B cell (primary cell): ENCODE measurements around the gene LRRC8D. TPM values are rescaled to one million over a fixed set of nuclear protein-coding genes. Genes with fewer than 3 reads are reported as not detected.

Source experiments
- ATAC-seq: fragments of 200-7000 bp; cut with Tn5 transposase; one replicate; pipeline ENCODE4 v1.10.0; 2021; ENCODE audit warnings: low read depth, mild to moderate bottlenecking, moderate number of reproducible peaks, moderate library complexity
- CTCF ChIA-PET: fragments of 350-600 bp; sonication (Branson Sonifier 250); formaldehyde crosslinking; loops from one replicate; lab custom pipeline; 2021; ENCODE audit warnings: antibody characterized with exemption, inconsistent platforms; lab: Charles Lee
- POLR2A ChIA-PET: fragments of 350-600 bp; sonication (Branson Sonifier 250); formaldehyde crosslinking; loops from one replicate; lab custom pipeline; 2021; ENCODE audit warnings: antibody characterized with exemption; lab: Charles Lee
- DNase-seq: peaks from one replicate; pipeline ENCODE4 v3.0.0; 2013
- H2AFZ ChIP-seq: 2 replicates; pipeline ENCODE4 v1.6.1; 2012; ENCODE audit warnings: mild to moderate bottlenecking, low read depth, low read length; ENCODE audit not compliant: insufficient read depth, poor library complexity, severe bottlenecking
- H3K27ac ChIP-seq, 2 donors: 1 replicate in 1 of 2; 2 replicates in 1 of 2; pipeline ENCODE4 v1.5.1; 2012 to 2013; ENCODE audit warnings: low read length in 2 of 2, mild to moderate bottlenecking in 2 of 2, moderate library complexity in 1 of 2
- H3K27me3 ChIP-seq, 4 experiments: fragments of 200-600 bp in 1 of 4; sonication (generic) in 1 of 4; replicated peaks in 1 of 4; 1 replicate in 2 of 4; 2 replicates in 2 of 4; pipeline versions ENCODE4 v1.6.1 to v1.7.0; 2013 to 2016; ENCODE audit warnings: low read length in 3 of 4, mild to moderate bottlenecking in 2 of 4, mixed read lengths in 1 of 4, moderate library complexity in 1 of 4; ENCODE audit not compliant: insufficient read depth in 4 of 4, control insufficient read depth in 3 of 4; ENCODE audit errors: control extremely low read depth in 1 of 4
- H3K36me3 ChIP-seq, 2 experiments: replicated peaks in 1 of 2; 1 replicate in 1 of 2; 2 replicates in 1 of 2; pipeline versions ENCODE4 v1.6.1 to v1.7.1; 2013; ENCODE audit warnings: low read length in 1 of 2; ENCODE audit not compliant: insufficient read depth in 2 of 2, control insufficient read depth in 1 of 2; ENCODE audit errors: control extremely low read depth in 1 of 2, extremely low read depth in 1 of 2
- H3K4me1 ChIP-seq, 2 donors: fragments of 200-600 bp in 1 of 2; sonication (generic) in 1 of 2; 1 replicate in 1 of 2; 2 replicates in 1 of 2; pipeline versions ENCODE4 v1.5.1 to v1.6.1; 2013 to 2017; ENCODE audit warnings: low read length in 2 of 2; ENCODE audit not compliant: control insufficient read depth in 2 of 2, insufficient read depth in 2 of 2
- H3K4me2 ChIP-seq: replicated peaks from 2 replicates; pipeline ENCODE3; 2012; ENCODE audit warnings: mild to moderate bottlenecking, low read depth, low read length; ENCODE audit not compliant: poor library complexity, severe bottlenecking
- H3K4me3 ChIP-seq, 5 experiments: fragments of 200-600 bp in 1 of 5; sonication (generic) in 1 of 5; 1 replicate in 3 of 5; 2 replicates in 2 of 5; pipeline versions ENCODE4 v1.5.1 to v1.7.0; 2011 to 2016; ENCODE audit warnings: low read length in 4 of 5, mild to moderate bottlenecking in 4 of 5, low read depth in 2 of 5, control low read depth in 1 of 5, moderate library complexity in 1 of 5; ENCODE audit not compliant: insufficient read depth in 1 of 5; ENCODE audit errors: control extremely low read depth in 1 of 5, extremely low read depth in 1 of 5
- H3K79me2 ChIP-seq: fragments of 200-600 bp; sonication (generic); one replicate; pipeline ENCODE4 v1.6.0; 2016; ENCODE audit warnings: low read length; ENCODE audit not compliant: control insufficient read depth, insufficient read depth
- H3K9ac ChIP-seq: fragments of 200-600 bp; sonication (generic); 2 replicates; pipeline ENCODE4 v1.6.1; 2017; ENCODE audit warnings: mild to moderate bottlenecking, low read length, moderate library complexity
- H3K9me3 ChIP-seq, 3 donors: one replicate each; pipeline versions ENCODE4 v1.6.1 to v1.7.1; 2013; ENCODE audit warnings: low read length in 2 of 3; ENCODE audit not compliant: control insufficient read depth in 2 of 3, insufficient read depth in 1 of 3; ENCODE audit errors: control extremely low read depth in 1 of 3
- H4K20me1 ChIP-seq: 2 replicates; pipeline ENCODE4 v1.6.0; 2012; ENCODE audit warnings: mild to moderate bottlenecking, low read length; ENCODE audit not compliant: insufficient read depth, control insufficient read depth, poor library complexity, severe bottlenecking
- H3K27ac Mint-ChIP-seq: one replicate; pipeline ENCODE4 v1.8.0; 2021; ENCODE audit warnings: mixed read lengths
- H3K27me3 Mint-ChIP-seq: one replicate; pipeline ENCODE4 v1.8.0; 2021; ENCODE audit warnings: mixed read lengths
- H3K4me1 Mint-ChIP-seq: one replicate; pipeline ENCODE4 v1.8.0; 2021; ENCODE audit warnings: mixed read lengths
- H3K4me3 Mint-ChIP-seq: one replicate; pipeline ENCODE4 v1.8.0; 2021; ENCODE audit warnings: mixed read lengths
- H3K9me3 Mint-ChIP-seq: one replicate; pipeline ENCODE4 v1.8.0; 2022; ENCODE audit warnings: mixed read lengths; ENCODE audit not compliant: insufficient read depth
- CTCF ChIP-seq: fragments of 200-600 bp; IDR thresholded peaks from one replicate; pipeline ENCODE4 v1.8.0; 2022; ENCODE audit warnings: antibody characterized with exemption, mild to moderate bottlenecking
- EZH2 ChIP-seq: IDR thresholded peaks from 2 replicates; pipeline ENCODE4 v1.6.1; 2012; ENCODE audit warnings: borderline replicate concordance, low read depth, mild to moderate bottlenecking, moderate library complexity, low read length; ENCODE audit not compliant: insufficient read depth, poor library complexity, severe bottlenecking
- WGBS: methylation state at CpG from one replicate; pipeline ENCODE4 v1.1.5; 2013; ENCODE audit warnings: missing lambda C conversion rate; ENCODE audit not compliant: insufficient coverage; 5-methylcytosine and 5-hydroxymethylcytosine counted together
- intact Hi-C: fragments of 100-400 bp; cut with micrococcal nuclease; formaldehyde crosslinking; loops from one replicate; pipeline ENCODE4 v1.10.0; 2022
- polyA plus RNA-seq: library from polyadenylated mRNA; depleted of rRNA; stranded (reverse); fragments of >200 nt; gene quantifications from 2 replicates; pipeline ENCODE4 v1.2.3, GENCODE V29; 2012
- total RNA-seq, 2 donors: library from RNA; stranded (reverse); fragments of 120-200 nt in 1 of 2; gene quantifications; 1 replicate in 1 of 2; 2 replicates in 1 of 2; pipeline versions ENCODE4 v1.2.3 to v1.2.4, GENCODE V29; 2013 to 2022

Gene LRRC8D
- total and polyA plus RNA-seq, 2 donors (not counting 1 experiment from before 2014, with no cell fraction given): 23.7 to 47.0 TPM

GRCh38 chr1:89900791-89901708, 80.2 kb downstream of the LRRC8D start:
- Histone ChIP-seq H2AFZ (no peak overlapping the region), H4K20me1 (peaks cover 23% of the 10 kb centered on the region), H3K9me3 (no peaks in the 10 kb centered on the region), H3K9ac (no peak overlapping the region), H3K79me2 (peaks cover 9% of the 10 kb centered on the region), H3K4me2 (no peak overlapping the region), H3K4me3 (no peak overlapping the region), H3K4me1 (peaks cover 8 to 16% of the 10 kb centered on the region in 2 donors), H3K27ac (no peak overlapping the region), H3K36me3 (peaks cover 0 to 2% of the 10 kb centered on the region in 2 experiments), H3K27me3 (no peaks in the 10 kb centered on the region)
- H3K27me3 Mint-ChIP-seq: no peaks in the 10 kb centered on the region
- 73% methylated on average over 4 of the region's 6 CpGs for WGBS
- peaks cover 59% of the 10 kb centered on the region for H3K4me1 Mint-ChIP-seq
- ChIA-PET CTCF (no interaction called here), POLR2A (no interaction called here)
- intact Hi-C loops: no loop called here
- H3K27ac Mint-ChIP-seq: no peak overlapping the region
- DNase-seq (no peak), ATAC-seq (no peak)
- no peaks in the 10 kb centered on the region for H3K9me3 Mint-ChIP-seq
- TF ChIP-seq CTCF (no peak), EZH2 (no peak)
- no peak overlapping the region for H3K4me3 Mint-ChIP-seq
